Measurements from ENCODE around the gene GCC2.

The GCC2 gene

DNA sequence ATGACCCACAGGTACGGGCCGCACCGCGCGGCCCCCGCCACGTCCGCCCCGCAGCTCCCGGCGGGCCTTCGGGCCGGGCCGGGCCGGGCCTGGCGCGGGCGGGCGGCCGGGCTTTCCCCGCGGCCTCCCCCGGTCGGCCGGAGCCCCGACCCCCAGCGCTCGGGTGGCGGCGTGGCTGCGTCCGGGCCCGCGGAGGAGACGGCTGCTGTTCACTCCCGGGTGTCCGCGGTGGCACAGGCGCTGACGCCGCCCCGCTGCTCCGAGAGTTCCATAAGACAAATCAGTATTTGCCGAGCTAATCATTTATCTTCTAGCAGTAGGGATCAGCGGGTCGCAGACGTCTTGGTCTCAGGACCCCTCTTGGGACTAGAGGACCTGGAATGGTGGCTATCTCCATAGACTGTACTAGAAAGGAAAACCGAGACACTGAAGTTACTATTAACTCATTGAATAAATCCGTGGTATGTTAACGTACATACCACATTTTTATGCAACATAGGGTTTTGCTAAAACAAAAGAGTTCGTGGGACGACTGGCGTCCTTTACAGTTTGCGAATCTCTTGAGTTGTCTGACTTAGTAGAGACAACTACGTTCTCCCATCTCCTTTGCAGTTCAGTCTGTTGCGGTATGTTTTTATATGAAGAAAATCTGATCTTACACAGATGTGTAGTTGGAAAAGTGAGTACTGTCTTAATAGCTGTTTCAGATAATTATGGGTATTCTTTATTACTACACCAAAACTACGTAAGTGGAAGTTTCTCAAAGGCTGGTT is 85.8 kb downstream of the GCC2 start:
- Histone ChIP-seq H3K27ac (peak overlapping the region; percentile 59), H3K9ac (no peak overlapping the region), H3K79me2 (peaks cover 14% of the 10 kb centered on the region), H3K4me3 (ENCODE audit: low read depth, low read length) (peak overlapping the region; percentile 73), H3K4me1 (no peaks in the 10 kb centered on the region), H3K36me3 (ENCODE audit: control insufficient read depth, insufficient read depth, low read length) (no peaks in the 10 kb centered on the region), H3K4me2 (ENCODE audit: low read length) (peak overlapping the region; percentile 94), H3K27me3 (ENCODE audit: control insufficient read depth, insufficient read depth, low read length) (no peaks in the 10 kb centered on the region), H3K9me3 (ENCODE audit: control insufficient read depth, low read length) (no peaks in the 10 kb centered on the region), H2AFZ (peak overlapping the region; percentile 85)
- TF ChIP-seq, protein P1, sequence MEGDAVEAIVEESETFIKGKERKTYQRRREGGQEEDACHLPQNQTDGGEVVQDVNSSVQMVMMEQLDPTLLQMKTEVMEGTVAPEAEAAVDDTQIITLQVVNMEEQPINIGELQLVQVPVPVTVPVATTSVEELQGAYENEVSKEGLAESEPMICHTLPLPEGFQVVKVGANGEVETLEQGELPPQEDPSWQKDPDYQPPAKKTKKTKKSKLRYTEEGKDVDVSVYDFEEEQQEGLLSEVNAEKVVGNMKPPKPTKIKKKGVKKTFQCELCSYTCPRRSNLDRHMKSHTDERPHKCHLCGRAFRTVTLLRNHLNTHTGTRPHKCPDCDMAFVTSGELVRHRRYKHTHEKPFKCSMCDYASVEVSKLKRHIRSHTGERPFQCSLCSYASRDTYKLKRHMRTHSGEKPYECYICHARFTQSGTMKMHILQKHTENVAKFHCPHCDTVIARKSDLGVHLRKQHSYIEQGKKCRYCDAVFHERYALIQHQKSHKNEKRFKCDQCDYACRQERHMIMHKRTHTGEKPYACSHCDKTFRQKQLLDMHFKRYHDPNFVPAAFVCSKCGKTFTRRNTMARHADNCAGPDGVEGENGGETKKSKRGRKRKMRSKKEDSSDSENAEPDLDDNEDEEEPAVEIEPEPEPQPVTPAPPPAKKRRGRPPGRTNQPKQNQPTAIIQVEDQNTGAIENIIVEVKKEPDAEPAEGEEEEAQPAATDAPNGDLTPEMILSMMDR (IDR thresholded peaks at IDR 0.05), result no peak

DNA sequence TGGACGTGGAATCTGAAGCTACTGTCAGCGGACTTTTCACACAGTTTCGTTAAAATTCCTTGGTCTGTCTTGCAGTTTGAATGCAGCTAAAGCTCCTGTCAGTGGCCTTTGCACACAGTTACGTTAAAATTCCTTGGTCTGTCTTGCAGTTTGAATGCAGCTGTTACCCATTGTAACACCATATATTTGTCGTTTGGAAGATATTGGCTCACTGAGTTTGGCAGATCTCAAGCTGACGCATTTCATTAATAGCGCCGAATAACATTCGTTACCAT is 86.3 kb downstream of the GCC2 start:
- H3K27ac ChIP-seq, result no peak overlapping the region

GRCh38 chr2:108536133-108536780 is 87.3 kb downstream of the GCC2 start:
- peaks cover 22% of the 10 kb centered on the region for H3K79me2 ChIP-seq
- H3K9me3 ChIP-seq (ENCODE audit: control insufficient read depth, low read length), result no peaks in the 10 kb centered on the region
- H3K9ac ChIP-seq, result no peak overlapping the region
- no peak overlapping the region for H2AFZ ChIP-seq
- no peak overlapping the region for H3K27ac ChIP-seq
- H3K36me3 ChIP-seq (ENCODE audit: control insufficient read depth, insufficient read depth, low read length), result no peaks in the 10 kb centered on the region
- TF ChIP-seq, protein P1 (IDR thresholded peaks at IDR 0.05), result no peak
- no peak overlapping the region for H3K4me3 ChIP-seq (ENCODE audit: low read depth, low read length)
- no peak overlapping the region for H3K4me2 ChIP-seq (ENCODE audit: low read length)
- H3K4me1 ChIP-seq, result no peaks in the 10 kb centered on the region
- no peaks in the 10 kb centered on the region for H3K27me3 ChIP-seq (ENCODE audit: control insufficient read depth, insufficient read depth, low read length)

More for the DNA sequence above, 86.3 kb downstream of the GCC2 start:
- Histone ChIP-seq H3K4me3 (ENCODE audit: low read depth, low read length) (peak overlapping the region; percentile 73), H3K4me1 (no peaks in the 10 kb centered on the region), H3K36me3 (ENCODE audit: control insufficient read depth, insufficient read depth, low read length) (no peaks in the 10 kb centered on the region), H2AFZ (peak overlapping the region; percentile 85), H3K9me3 (ENCODE audit: control insufficient read depth, low read length) (no peaks in the 10 kb centered on the region), H3K9ac (no peak overlapping the region), H3K4me2 (ENCODE audit: low read length) (peak overlapping the region; percentile 94), H3K27me3 (ENCODE audit: control insufficient read depth, insufficient read depth, low read length) (no peaks in the 10 kb centered on the region), H3K79me2 (peaks cover 16% of the 10 kb centered on the region)
- TF ChIP-seq, protein P1 (IDR thresholded peaks at IDR 0.05), result no peak

DNA sequence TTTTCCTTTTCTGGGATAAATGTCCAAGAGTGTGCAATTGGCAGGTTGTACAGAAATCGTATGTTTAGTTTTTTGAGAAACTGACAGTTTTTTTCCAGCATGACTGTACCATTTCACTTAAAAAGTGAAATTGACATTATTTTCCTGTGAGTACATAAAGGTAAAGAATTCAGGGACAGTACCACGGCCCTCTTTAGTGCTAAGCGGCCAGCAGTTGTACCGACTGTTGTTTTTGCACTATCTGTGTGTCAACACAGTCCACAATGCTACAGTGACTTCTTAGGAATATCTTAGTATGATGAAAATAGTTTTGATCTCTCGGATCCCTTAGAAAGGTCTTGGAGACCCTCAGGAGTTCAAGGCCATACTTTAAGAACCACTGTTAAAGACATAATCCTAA is 87.9 kb downstream of the GCC2 start:
- Histone ChIP-seq H2AFZ (no peak overlapping the region), H3K4me1 (no peaks in the 10 kb centered on the region), H3K9ac (no peak overlapping the region), H3K27me3 (ENCODE audit: control insufficient read depth, insufficient read depth, low read length) (no peaks in the 10 kb centered on the region), H3K9me3 (ENCODE audit: control insufficient read depth, low read length) (no peaks in the 10 kb centered on the region), H3K36me3 (ENCODE audit: control insufficient read depth, insufficient read depth, low read length) (no peaks in the 10 kb centered on the region), H3K79me2 (peaks cover 22% of the 10 kb centered on the region), H3K4me3 (ENCODE audit: low read depth, low read length) (no peak overlapping the region), H3K27ac (no peak overlapping the region), H3K4me2 (ENCODE audit: low read length) (no peak overlapping the region)
- TF ChIP-seq, protein P1 (IDR thresholded peaks at IDR 0.05), result no peak
